Measurements from ENCODE around the gene DYRK1B.

Gene DYRK1B

GRCh38 chr19:39843919-39844793 lies 10.2 kb upstream of the DYRK1B start:
- DNase-seq (ENCODE audit: low read depth) = no peak
- no peak overlapping the region; the same call in 1 of the 2 replicates for H3K4me3 ChIP-seq (ENCODE audit: control insufficient read depth, low read depth, low read length)
- peak; percentile 54 for TF ChIP-seq CTCF (IDR thresholded peaks at IDR 0.05; ENCODE audit: control insufficient read depth, insufficient read depth, low read depth, low read length, missing control alignments)

DNA sequence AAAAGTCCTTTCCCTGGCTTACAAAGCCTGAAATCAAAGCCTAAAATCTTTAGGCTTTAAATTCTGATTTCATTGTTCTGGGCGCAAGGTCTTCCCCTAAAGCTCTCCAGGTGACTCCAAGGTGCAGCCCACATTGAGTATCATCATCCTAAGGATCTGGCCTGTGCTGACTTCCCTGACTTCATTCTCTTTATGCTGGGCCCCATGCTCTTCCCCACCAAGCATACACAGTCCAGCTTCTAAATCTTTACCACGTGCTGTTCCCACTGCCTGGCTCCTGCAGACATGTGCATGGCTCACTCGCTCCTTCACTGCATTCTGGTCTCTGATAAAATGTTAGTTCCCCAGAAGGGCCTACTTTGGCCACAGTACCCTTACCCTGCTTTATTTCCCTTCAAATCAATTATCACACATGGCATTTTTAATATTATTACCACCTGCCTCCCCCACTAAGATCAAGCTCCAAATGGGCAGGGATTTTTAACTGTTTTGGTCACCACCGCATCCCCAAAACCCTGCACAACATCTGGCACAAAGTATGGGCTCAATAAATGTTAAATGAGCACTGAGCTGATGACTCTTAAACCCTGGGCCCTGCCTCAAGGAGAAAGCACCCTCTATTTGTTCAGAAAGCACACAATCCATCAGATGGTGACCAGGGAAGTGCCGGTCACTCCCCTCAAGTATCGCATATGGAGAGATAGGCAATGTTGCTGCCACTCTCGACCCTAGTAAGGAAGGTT lies 8.9 kb upstream of the DYRK1B start:
- no peak for DNase-seq (ENCODE audit: low read depth)
- H3K4me3 ChIP-seq (ENCODE audit: control insufficient read depth, low read depth, low read length) = no peak overlapping the region
- TF ChIP-seq CTCF (IDR thresholded peaks at IDR 0.05; ENCODE audit: control insufficient read depth, insufficient read depth, low read depth, low read length, missing control alignments) = no peak

DNA sequence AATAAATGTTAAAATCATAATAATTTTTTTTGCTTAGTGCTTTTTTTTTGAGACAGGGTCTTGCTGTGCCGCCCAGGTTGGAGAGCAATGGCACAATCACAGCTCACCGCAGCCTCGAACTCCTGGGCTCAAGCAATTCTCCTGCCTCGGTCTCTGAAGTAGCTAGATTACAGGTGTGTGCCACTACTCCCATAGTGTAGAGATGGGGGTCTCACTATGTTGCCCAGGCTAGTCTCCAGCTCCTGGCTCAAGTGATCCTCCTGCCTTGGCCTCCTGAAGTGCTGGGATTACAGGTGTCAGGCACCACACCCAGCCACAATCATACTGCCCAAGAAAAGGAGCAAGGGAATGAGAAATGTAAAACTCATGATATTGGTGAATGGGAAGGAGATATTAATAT lies 7.1 kb upstream of the DYRK1B start:
- DNase-seq (ENCODE audit: low read depth) = no peak
- H3K4me3 ChIP-seq (ENCODE audit: control insufficient read depth, low read depth, low read length) = no peak overlapping the region
- TF ChIP-seq CTCF (IDR thresholded peaks at IDR 0.05; ENCODE audit: control insufficient read depth, insufficient read depth, low read depth, low read length, missing control alignments) = no peak

- no peak overlapping the region for H3K4me3 ChIP-seq (ENCODE audit: control insufficient read depth, low read depth, low read length)
- DNase-seq (ENCODE audit: low read depth) = no peak
- TF ChIP-seq CTCF (IDR thresholded peaks at IDR 0.05; ENCODE audit: control insufficient read depth, insufficient read depth, low read depth, low read length, missing control alignments) = no peak
These were observed 6.5 kb upstream of the DYRK1B start for GRCh38 chr19:39840492-39840891.

DNA sequence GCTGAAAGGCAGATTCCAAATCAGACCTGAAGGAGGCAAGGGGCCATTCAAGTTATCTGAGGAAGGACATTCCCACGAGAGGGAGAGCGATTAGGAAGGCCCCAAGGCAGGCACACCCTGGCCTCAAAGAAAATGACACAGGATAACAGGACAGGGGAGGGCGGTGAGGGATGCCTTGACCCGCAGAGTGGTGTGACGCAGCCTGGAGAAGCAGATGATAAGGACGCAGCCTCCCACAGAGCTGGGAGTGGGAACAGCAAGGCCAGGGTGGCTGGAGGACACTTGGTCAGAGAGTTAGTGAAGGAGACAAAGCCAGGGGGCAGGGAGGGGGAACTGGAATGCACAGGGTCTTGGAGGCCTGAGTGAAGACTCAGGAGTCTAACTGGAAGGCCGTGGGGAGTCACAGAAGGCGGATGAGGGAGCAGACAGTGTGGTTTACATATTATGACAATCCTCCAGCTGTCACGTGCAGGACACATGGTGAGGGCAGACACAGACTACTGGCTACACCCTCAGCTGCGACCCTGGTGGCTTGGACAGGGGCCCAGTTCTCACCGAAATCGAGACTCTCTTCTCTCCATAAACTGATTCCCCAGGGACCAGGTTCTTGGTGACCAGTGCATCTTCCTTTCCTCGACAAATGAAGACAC lies 5.8 kb upstream of the DYRK1B start:
- H3K4me3 ChIP-seq (ENCODE audit: control insufficient read depth, low read depth, low read length) = no peak overlapping the region
- no peak for DNase-seq (ENCODE audit: low read depth)
- no peak for TF ChIP-seq CTCF (IDR thresholded peaks at IDR 0.05; ENCODE audit: control insufficient read depth, insufficient read depth, low read depth, low read length, missing control alignments)

GRCh38 chr19:39838569-39838968 lies 4.6 kb upstream of the DYRK1B start:
- TF ChIP-seq CTCF (IDR thresholded peaks at IDR 0.05; ENCODE audit: control insufficient read depth, insufficient read depth, low read depth, low read length, missing control alignments) = no peak
- H3K4me3 ChIP-seq (ENCODE audit: control insufficient read depth, low read depth, low read length) = no peak overlapping the region
- DNase-seq (ENCODE audit: low read depth) = no peak
